Measurements from ENCODE around the gene CDKN2AIP. TPM values are rescaled to one million over a fixed set of nuclear protein-coding genes. Genes with fewer than 3 reads are reported as not detected.
"Not testable (repeated sequence)": the region's sequence is repeated elsewhere in the genome, so short reads cannot be mapped to it uniquely, and the experiment has no call there.

Gene CDKN2AIP
- total and polyA plus RNA-seq, 2 donors (not counting 1 experiment from before 2014, with no cell fraction given) = 13.6 to 36.0 TPM

- Histone ChIP-seq H2AFZ (ENCODE audit: insufficient read depth, low read depth, low read length, poor library complexity, severe bottlenecking) (no peak overlapping the region), H3K9ac (ENCODE audit: low read length) (no peak overlapping the region), H4K20me1 (ENCODE audit: control insufficient read depth, insufficient read depth, low read length, poor library complexity, severe bottlenecking) (no peaks in the 10 kb centered on the region), H3K79me2 (ENCODE audit: control insufficient read depth, insufficient read depth, low read length) (peaks cover 8% of the 10 kb centered on the region), H3K27ac (ENCODE audit: low read length in 2 of 2) (no peak overlapping the region), H3K4me1 (ENCODE audit: control insufficient read depth in 2 of 2, insufficient read depth in 2 of 2, low read length in 2 of 2) (no peaks in the 10 kb centered on the region), H3K27me3 (replicated peaks in 1 of 4; ENCODE audit: control extremely low read depth in 1 of 4, control insufficient read depth in 3 of 4, insufficient read depth in 4 of 4, low read length in 3 of 4) (no peaks in the 10 kb centered on the region), H3K9me3 (ENCODE audit: control extremely low read depth in 1 of 3, control insufficient read depth in 2 of 3, insufficient read depth in 1 of 3, low read length in 2 of 3) (peaks cover 0 to under 1% (median 0%) of the 10 kb centered on the region in 3 donors), H3K36me3 (replicated peaks in 1 of 2; ENCODE audit: control extremely low read depth in 1 of 2, control insufficient read depth in 1 of 2, extremely low read depth in 1 of 2, insufficient read depth in 2 of 2, low read length in 1 of 2) (peaks cover 0 to 3% of the 10 kb centered on the region in 2 experiments), H3K4me3 (ENCODE audit: control extremely low read depth in 1 of 5, extremely low read depth in 1 of 5, insufficient read depth in 1 of 5, low read depth in 2 of 5, low read length in 4 of 5) (no peak overlapping the region), H3K4me2 (replicated peaks; ENCODE audit: low read depth, low read length, poor library complexity, severe bottlenecking) (no peak overlapping the region)
- ATAC-seq (ENCODE audit: low read depth) (no peak), DNase-seq (no peak)
- TF ChIP-seq EZH2 (IDR thresholded peaks at IDR 0.05; ENCODE audit: borderline replicate concordance, insufficient read depth, low read depth, low read length, poor library complexity, severe bottlenecking) (no peak), CTCF (IDR thresholded peaks at IDR 0.05) (no peak)
- Mint-ChIP-seq H3K27me3 (no peaks in the 10 kb centered on the region), H3K4me1 (peaks cover 2% of the 10 kb centered on the region), H3K27ac (no peak overlapping the region), H3K9me3 (ENCODE audit: insufficient read depth) (no peaks in the 10 kb centered on the region), H3K4me3 (no peak overlapping the region)
- intact Hi-C loops (cut with micrococcal nuclease) = no loop called here
- WGBS (ENCODE audit: insufficient coverage) = 50% methylated on average over 2 of the region's 5 CpGs
- ChIA-PET POLR2A (no interaction called here), CTCF (no interaction called here)
Measured at GRCh38 chr4:183458005-183458404, 13.6 kb downstream of the CDKN2AIP start.

- DNase-seq; H3K27me3 Mint-ChIP-seq; POLR2A ChIA-PET; H3K9me3 Mint-ChIP-seq (ENCODE audit: insufficient read depth); H3K4me2 ChIP-seq (replicated peaks; ENCODE audit: low read depth, low read length, poor library complexity, severe bottlenecking); ATAC-seq (ENCODE audit: low read depth); H3K4me1 ChIP-seq (ENCODE audit: control insufficient read depth in 2 of 2, insufficient read depth in 2 of 2, low read length in 2 of 2); H3K4me3 ChIP-seq (ENCODE audit: control extremely low read depth in 1 of 5, extremely low read depth in 1 of 5, insufficient read depth in 1 of 5, low read depth in 2 of 5, low read length in 4 of 5); H3K27ac Mint-ChIP-seq; H4K20me1 ChIP-seq (ENCODE audit: control insufficient read depth, insufficient read depth, low read length, poor library complexity, severe bottlenecking); H3K27me3 ChIP-seq (replicated peaks in 1 of 4; ENCODE audit: control extremely low read depth in 1 of 4, control insufficient read depth in 3 of 4, insufficient read depth in 4 of 4, low read length in 3 of 4); H3K36me3 ChIP-seq (replicated peaks in 1 of 2; ENCODE audit: control extremely low read depth in 1 of 2, control insufficient read depth in 1 of 2, extremely low read depth in 1 of 2, insufficient read depth in 2 of 2, low read length in 1 of 2); H3K4me3 Mint-ChIP-seq; H3K79me2 ChIP-seq (ENCODE audit: control insufficient read depth, insufficient read depth, low read length); H3K9ac ChIP-seq (ENCODE audit: low read length); H3K4me1 Mint-ChIP-seq; H3K27ac ChIP-seq (ENCODE audit: low read length in 2 of 2); intact Hi-C loops (cut with micrococcal nuclease); H2AFZ ChIP-seq (ENCODE audit: insufficient read depth, low read depth, low read length, poor library complexity, severe bottlenecking): not testable (repeated sequence)
- peaks cover 0 to 15% (median 3%) of the 10 kb centered on the region in 3 donors for H3K9me3 ChIP-seq (ENCODE audit: control extremely low read depth in 1 of 3, control insufficient read depth in 2 of 3, insufficient read depth in 1 of 3, low read length in 2 of 3)
- CTCF ChIA-PET = interaction anchor here (2.0 kb wide), 1 partner anchor 11 kb away, joined by 5 read pairs; no protein-coding TSS in a partner anchor
- WGBS (ENCODE audit: insufficient coverage) = 73% methylated on average over 3 of the region's 11 CpGs
Measured at GRCh38 chr4:183463903-183464619, 19.6 kb downstream of the CDKN2AIP start.

- H3K27ac Mint-ChIP-seq; H3K4me1 Mint-ChIP-seq; H3K27ac ChIP-seq (ENCODE audit: low read length in 2 of 2); H3K9ac ChIP-seq (ENCODE audit: low read length); H3K4me3 ChIP-seq (ENCODE audit: control extremely low read depth in 1 of 5, extremely low read depth in 1 of 5, insufficient read depth in 1 of 5, low read depth in 2 of 5, low read length in 4 of 5); ATAC-seq (ENCODE audit: low read depth); H3K4me3 Mint-ChIP-seq; H4K20me1 ChIP-seq (ENCODE audit: control insufficient read depth, insufficient read depth, low read length, poor library complexity, severe bottlenecking); H3K79me2 ChIP-seq (ENCODE audit: control insufficient read depth, insufficient read depth, low read length); POLR2A ChIA-PET; H2AFZ ChIP-seq (ENCODE audit: insufficient read depth, low read depth, low read length, poor library complexity, severe bottlenecking); intact Hi-C loops (cut with micrococcal nuclease); H3K4me1 ChIP-seq (ENCODE audit: control insufficient read depth in 2 of 2, insufficient read depth in 2 of 2, low read length in 2 of 2); H3K27me3 Mint-ChIP-seq; DNase-seq; H3K4me2 ChIP-seq (replicated peaks; ENCODE audit: low read depth, low read length, poor library complexity, severe bottlenecking); H3K9me3 Mint-ChIP-seq (ENCODE audit: insufficient read depth); H3K36me3 ChIP-seq (replicated peaks in 1 of 2; ENCODE audit: control extremely low read depth in 1 of 2, control insufficient read depth in 1 of 2, extremely low read depth in 1 of 2, insufficient read depth in 2 of 2, low read length in 1 of 2); H3K27me3 ChIP-seq (replicated peaks in 1 of 4; ENCODE audit: control extremely low read depth in 1 of 4, control insufficient read depth in 3 of 4, insufficient read depth in 4 of 4, low read length in 3 of 4): not testable (repeated sequence)
- H3K9me3 ChIP-seq (ENCODE audit: control extremely low read depth in 1 of 3, control insufficient read depth in 2 of 3, insufficient read depth in 1 of 3, low read length in 2 of 3) = peaks cover 0 to 15% (median 3%) of the 10 kb centered on the region in 3 donors
- CTCF ChIA-PET = interaction anchor here (2.0 kb wide), 1 partner anchor 9 kb away, joined by 5 read pairs; no protein-coding TSS in a partner anchor
- 75% methylated on average over 3 of the region's 5 CpGs for WGBS (ENCODE audit: insufficient coverage)
Measured at GRCh38 chr4:183465879-183466278, 21.4 kb downstream of the CDKN2AIP start.
